AG08396 (cell line): ENCODE data around the gene KCNF1.

Source experiments
- DNase-seq: peaks from one replicate; pipeline ENCODE4 v3.0.0; 2012; ENCODE audit warnings: low spot score, mixed read lengths

Gene KCNF1, protein sequence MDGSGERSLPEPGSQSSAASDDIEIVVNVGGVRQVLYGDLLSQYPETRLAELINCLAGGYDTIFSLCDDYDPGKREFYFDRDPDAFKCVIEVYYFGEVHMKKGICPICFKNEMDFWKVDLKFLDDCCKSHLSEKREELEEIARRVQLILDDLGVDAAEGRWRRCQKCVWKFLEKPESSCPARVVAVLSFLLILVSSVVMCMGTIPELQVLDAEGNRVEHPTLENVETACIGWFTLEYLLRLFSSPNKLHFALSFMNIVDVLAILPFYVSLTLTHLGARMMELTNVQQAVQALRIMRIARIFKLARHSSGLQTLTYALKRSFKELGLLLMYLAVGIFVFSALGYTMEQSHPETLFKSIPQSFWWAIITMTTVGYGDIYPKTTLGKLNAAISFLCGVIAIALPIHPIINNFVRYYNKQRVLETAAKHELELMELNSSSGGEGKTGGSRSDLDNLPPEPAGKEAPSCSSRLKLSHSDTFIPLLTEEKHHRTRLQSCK

GRCh38 chr2:10911291-10912075, at the start of gene KCNF1:
TSS of gene KCNF1 (plus strand) at chr2:10911934. CDS start at chr2:10912427, 493 bp downstream.
- DNase-seq: peak; percentile 90

DNA sequence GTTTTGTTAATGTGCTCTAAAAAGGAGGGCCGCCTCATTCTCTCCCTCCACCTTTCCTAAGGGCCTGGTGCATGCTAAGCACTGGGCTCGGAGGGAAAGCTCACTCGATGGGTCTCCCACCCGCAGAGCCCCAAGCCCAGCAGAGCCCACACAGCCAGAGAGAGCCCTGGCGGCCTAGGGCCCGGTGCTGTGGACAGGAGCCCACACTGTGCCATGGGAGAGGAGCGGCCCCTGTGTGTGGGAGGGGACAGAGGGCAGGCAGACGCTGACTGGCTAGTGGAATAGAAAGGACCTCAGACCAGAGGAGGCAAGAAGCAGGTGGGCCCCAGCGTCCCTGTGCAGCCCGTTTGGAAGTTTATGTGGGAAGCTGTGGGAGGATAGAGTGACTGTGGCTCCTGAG, 49.4 kb upstream of the KCNF1 start:
- DNase-seq: no peak

DNA sequence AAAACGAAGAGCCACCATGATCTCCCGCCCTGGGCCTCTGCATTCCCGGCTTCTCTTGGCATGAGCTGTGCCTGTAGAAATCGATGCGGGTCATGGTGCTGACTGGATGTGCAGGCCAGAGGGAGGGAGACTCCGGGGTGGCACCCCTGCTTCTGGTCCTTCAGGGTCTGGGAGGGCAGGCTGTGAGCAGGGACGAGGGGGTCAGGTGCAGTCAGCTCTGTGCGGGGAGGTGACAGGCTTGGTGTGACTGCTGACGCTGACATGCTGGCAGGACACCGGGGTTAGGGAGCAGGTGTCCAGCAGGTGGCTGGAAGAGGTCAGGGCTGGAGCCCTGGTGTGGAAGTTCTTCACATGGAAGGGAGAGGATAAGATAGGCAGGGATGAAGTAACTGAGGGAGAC, 48.7 kb upstream of the KCNF1 start:
- no peak for DNase-seq

GRCh38 chr2:10863837-10864236, 47.9 kb upstream of the KCNF1 start:
- DNase-seq: no peak

GRCh38 chr2:10864251-10864650, 47.5 kb upstream of the KCNF1 start:
- DNase-seq: no peak

DNA sequence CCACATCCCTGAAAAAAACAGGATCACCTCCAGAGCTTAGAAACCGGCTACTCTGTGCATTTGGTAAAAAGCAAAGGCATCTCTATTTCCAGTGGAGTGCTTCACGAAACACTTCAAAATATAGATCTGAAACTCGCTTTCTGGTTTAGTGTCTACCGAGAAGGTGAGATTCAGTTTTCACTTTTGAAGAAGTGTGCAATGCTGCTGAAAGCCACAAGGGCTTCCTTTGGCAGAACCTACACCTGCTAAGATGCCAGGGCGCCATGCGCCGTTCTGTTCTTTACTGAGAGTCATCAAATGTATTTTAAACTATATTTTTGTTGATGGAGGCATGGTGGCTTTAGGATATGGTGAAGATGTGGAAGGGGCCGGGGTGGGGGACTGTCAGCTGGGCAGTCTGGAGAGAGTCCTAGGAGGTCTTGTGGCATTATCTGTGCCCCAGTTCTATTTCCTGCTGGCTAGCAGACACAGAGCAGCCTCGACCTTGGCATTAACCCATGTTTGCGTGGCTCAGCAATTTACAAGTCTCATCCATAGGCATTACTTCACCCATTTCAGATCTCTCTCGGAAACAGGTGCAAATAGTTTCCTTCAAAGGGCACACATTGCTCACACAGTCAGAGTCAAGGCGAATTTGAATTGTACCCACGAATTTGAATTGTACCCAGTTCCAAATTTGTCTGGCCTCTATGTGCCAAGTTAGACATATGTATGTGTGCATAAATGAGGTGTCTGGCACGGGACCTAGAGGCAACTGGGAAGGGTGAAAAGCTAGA, 46.7 kb upstream of the KCNF1 start:
- no peak for DNase-seq

DNA sequence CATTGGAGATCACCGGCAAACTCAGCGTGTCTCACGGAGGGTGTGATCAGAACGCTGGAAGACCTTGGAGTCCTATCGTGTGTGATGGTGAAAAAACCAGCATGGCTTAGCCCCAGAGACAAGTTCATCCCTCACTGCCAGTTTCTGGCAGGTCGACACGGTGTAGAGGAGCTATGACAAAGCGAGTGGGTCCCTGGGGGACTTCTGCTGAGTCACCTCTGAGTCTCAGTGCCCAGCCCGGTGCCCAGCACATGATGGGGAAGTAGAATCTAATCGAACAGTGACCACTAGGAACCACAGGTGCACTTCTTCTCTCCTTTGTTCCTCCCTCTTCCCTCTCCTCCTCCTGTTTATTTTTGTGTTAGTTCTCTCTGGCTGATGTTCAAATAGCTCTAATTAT, 45.9 kb upstream of the KCNF1 start:
- DNase-seq: no peak

DNA sequence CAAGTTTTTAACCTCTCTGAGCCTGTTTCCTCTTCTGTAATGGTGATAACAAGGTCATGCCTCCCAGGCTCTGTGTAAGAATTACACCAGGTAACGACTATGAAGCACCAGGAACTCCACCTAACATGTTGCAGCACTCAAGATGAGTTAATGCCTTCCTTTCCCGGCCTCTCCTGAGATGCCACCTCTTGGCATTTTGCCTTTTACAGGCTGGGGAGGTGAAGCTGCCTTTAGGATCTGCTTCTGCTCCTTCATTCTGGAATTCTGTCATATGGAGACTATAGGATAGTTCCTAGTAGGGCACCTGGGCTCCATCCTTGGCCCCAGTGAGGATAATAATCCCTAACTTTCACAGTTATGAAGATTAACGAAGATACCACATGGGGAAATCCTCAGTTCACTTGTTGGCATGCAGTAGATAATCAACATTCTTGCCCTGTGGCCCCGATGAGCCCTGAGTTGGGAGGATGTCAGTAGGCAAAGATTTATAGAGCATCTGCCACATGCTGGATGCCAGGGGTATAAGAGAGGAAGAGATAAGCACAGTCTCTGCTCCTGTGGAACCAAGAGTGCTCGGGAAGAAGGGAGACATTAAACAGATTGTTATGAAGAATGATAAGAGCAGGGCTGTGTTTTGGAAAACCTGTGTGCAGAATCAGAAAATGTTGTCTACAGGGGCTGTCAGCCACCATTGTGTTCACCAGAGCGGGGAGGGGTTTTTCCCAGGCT, 43.9 kb upstream of the KCNF1 start:
- no peak for DNase-seq

GRCh38 chr2:10868465-10869314, 43.0 kb upstream of the KCNF1 start:
- DNase-seq: peak; percentile 58

DNA sequence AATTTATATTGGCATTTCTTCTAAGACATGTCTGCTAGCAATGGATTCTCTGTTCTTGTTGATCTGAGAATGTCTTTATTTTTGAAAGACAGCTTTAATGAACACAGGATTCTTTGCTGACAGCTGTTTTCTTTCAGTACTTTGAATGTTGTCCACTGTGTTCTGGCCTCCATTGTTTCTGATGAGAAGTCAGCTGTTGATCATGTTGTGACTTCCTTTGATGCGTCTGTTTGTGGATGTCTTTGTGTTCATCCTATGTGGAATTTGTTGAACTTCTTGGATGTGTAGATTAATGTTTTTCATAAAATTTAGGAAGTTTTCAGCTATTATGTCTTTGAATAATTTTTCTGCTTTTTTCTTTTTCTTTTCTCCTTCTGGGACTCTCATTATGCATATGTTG, 39.8 kb upstream of the KCNF1 start:
- DNase-seq: no peak

DNA sequence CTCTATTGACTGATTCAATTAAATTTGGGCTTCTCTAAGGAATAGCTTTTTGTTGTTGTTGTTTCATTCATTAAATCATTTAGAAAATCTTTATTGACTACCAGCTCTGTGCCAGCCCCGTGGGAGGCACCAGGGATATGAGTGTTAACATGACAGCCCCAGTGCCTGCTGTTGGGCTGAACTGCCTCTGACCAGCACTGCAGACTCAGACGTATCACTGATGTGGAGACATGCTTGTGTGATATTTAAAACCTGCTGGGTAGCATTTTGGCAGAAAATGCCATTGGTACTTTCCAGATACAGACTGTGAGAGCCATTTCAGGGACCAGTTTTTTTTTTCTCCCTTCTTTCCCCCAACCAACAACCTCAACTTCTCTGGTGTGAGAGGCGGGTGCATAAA, 38.6 kb upstream of the KCNF1 start:
- no peak for DNase-seq

DNA sequence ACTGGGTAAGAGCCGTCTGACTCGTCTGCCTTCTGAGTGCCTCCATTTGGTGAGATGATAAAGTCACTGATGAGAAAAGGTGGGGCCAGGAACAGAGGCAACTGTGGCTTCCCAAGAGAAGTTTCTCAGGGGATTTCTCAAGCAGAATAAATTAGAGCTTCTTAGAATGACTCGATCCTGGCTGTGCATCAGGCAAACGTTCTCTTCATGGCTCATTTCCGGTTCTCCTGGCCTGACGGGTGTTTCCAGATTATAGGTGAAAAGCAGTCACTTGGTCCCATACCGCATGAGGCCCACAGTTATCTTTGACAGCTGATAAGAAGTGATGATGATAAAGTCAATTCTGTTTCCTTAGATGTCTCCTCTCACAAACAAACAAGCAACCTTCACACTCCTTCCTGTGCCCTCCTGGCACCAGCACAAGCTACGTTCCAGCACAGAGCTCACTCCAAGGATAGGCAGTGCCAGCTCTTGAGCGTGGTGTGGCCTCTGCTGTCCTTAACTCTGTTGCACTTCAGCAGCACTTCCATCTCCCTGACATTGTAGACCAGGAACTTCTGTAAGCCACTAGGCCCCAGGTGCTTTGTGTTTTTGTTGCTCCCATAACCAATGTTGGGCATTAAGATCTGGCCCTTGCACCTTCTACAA, 37.8 kb upstream of the KCNF1 start:
- no peak for DNase-seq

- DNase-seq: no peak
Measured at GRCh38 chr2:10875126-10875525, 36.6 kb upstream of the KCNF1 start.

GRCh38 chr2:10876394-10876793, 35.3 kb upstream of the KCNF1 start:
- DNase-seq: no peak

- DNase-seq: no peak
Measured at GRCh38 chr2:10876963-10877362, 34.8 kb upstream of the KCNF1 start.

GRCh38 chr2:10877651-10878111, 34.1 kb upstream of the KCNF1 start:
- peak; percentile 34 for DNase-seq

- DNase-seq: no peak
Measured at GRCh38 chr2:10878268-10878915, 33.3 kb upstream of the KCNF1 start.

DNA sequence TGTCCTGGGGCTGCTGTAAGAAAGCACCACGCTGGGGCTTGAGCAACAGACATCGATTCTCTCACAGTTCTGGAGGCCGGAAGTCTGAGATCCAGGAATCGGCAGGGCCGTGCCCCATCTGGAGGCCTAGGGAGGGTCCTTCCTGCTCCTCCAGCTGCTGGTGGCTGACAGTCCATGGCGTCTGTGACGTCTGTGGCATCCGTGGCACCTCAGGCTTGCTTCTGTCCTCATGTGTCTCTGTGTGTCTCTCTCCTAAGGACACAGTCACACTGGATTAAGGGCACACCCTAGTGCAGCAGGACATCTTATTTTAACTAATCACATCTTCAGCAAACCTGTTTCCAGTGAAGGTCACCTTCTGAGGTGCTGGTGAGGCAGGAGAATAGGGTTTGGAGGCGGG, 32.6 kb upstream of the KCNF1 start:
- no peak for DNase-seq
